A673 (cell line): ENCODE data around the gene ZEB2.

ENCODE experiments used
- CTCF ChIP-seq: fragments of 300-800, 200-600 bp; sonication (generic); conservative IDR thresholded peaks from 2 replicates; pipeline ENCODE4 v1.5.1; 2017; ENCODE audit warnings: low read depth, mild to moderate bottlenecking, antibody characterized with exemption, low read length, moderate library complexity, mixed read lengths
- EZH2 ChIP-seq: fragments of 200-600 bp; sonication (generic); IDR thresholded peaks from 2 replicates; pipeline ENCODE4 v1.6.1; 2017; ENCODE audit warnings: borderline replicate concordance, low read depth, mild to moderate bottlenecking, mixed read lengths, antibody characterized with exemption, low read length; ENCODE audit not compliant: poor library complexity, severe bottlenecking

GRCh38 chr2:144396318-144396717, 123.6 kb downstream of the ZEB2 start:
- TF ChIP-seq CTCF (no peak), EZH2 (no peak)
